Right hindlimb (tissue), 1 donor: ENCODE results near the gene SERTAD2.

Experiments used
- DNase-seq: peaks from one replicate; pipeline ENCODE4 v3.0.0-alpha.2; 2018

The SERTAD2 gene

DNA sequence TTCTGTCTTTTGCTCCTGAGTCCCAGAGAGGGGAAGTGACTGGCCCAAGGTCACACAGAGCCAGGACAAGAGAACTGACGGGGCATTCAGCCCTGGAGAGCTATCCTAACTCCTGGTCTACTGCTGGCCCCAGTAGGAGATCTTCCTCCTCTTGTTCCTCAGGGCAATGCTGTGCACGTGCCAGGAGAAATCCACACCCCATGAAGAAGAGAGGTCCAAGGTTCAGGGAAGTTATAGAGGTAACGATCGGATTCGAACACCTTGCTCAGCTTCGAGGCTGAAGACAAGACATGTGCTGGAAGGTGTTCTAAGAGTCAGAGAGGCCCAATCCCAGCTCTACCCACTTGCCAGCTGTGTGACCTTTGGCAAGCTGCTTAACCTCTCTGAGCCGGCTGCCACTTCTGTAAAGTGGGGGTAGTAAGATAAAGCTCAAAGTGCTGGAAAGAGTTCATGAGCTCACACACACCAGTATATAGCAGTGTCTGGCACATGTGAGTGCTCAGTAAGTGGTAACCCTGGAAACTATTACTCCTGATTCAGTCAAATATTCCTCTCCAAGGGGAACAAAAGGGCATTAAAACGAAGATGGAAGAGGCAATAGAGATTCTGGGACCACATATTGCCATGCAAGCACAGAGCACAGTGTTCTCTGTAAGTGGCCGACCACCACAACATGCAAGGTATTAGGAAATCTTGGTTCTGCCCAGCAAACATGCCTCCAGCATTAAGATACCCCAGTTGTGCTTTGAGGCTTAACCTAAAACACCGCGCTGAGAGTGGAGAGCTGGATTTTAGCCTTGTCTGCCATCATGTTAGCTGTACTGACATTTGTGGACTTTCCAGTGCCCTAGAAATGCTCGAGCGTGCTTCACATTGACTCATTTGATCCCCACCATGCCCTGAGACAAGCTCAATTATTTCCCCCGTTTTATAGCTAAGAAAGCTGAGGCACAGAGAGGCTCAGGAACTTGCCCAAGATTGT is 25.6 kb downstream of the SERTAD2 start:
- DNase-seq = no peak

DNA sequence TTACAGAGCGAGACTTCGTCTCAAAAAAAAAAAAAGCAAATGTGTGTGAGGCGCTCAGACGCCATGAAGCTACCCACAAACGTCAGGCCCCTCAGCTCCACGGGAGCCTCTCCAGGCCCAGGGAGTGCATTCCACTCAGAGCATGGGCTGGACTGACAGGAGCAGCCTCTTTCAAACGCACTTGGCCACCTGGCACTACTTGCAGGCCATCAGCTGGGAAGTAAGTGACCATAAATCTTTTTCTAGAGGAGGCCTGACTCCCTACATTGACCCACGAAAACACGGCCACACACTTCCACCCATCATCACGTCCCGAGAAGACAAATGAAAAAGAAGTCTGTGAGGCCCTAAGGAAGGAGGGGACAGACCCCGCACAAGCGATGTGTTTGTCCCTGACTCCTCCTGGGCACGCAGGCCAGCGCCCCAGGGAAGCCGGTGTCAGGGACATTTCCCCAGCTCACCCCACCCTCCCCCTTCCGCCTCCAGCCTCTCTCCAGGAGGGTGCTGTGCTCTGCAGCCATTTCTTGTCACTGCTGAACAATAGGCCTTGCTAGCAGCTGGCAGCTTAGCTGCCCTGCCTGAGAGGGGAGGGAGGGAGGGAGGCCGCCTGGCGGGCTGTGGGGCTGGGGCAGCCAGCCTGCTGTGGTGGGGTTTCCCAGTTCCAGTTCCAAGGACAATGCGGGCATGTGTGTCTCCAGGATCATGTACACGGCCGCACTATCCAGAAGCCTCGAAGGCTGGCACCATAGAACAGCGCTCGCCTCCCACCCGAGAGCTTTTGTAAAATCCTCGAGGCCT is 26.6 kb downstream of the SERTAD2 start:
- DNase-seq = peak; percentile 60

DNA sequence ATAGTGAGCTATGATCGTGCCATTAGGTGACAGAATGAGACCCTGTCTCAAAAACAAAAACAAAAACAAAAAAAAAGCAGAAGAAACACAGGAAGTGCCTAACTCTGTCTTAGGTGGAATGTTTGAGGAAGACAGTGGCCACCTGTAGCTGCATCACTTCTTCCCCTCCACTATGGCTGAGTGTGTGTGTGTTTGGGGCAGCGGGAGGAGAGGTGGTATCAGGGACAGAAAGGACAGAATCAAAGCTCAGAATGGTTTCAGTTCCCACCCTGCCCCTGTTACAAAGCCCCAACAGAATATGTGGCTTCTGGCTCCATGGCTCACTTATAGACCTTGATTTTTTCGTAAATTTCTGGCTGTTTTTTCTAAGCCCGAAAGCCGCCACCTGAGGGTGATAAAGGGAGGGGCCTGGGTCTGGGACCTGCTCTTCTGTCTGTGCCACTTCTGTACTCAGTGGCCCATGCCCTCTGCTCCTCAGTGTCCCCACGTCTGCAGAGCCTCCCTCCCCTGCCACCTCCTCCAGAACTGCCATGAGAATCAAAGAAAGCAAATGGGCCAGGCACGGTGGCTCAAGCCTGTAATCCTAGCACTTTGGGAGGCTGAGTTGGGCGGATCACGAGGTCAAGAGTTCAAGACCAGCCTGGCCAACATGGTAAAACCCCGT is 27.4 kb downstream of the SERTAD2 start:
- DNase-seq = no peak

DNA sequence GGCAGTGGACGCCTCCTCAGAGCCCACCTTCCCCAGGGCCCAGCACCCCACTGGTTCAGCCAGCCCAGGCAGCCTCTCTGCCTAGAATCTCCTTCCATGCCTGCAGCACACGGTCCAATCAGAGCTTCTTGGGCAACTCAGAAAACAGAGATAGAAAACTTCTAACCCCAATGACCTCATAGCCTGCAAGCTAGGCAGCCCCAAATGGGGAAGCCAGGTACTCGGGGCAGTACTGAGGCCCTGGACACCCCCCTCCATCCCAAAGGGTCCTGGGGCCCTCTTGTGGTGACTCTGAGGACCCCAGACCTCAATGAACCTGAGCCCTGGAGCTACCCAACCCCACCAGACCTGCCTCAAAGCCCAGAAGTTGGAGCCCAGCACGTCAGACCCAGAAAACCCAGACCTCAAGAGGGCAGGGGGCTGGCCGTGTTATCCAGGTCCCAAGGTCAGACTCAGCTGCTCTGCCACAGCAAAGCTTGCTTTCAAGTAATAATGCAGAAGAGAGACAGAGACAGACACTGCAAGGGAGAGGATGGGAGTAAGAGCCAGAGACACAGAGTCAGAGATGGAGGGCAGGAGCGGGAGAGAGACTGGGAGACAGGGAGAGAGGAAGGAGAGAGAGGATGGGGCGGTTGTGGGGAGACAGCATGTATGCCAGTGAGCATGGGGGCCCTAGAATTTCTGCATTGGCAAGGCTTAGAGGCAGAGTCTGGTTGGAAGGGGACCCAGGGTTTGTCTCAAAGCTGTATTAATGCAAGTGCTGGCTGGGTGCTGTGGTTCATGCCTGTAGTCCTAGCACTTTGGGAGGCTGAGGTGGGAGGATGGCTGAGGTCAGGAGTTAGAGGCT is 28.2 kb downstream of the SERTAD2 start:
- DNase-seq = no peak

DNA sequence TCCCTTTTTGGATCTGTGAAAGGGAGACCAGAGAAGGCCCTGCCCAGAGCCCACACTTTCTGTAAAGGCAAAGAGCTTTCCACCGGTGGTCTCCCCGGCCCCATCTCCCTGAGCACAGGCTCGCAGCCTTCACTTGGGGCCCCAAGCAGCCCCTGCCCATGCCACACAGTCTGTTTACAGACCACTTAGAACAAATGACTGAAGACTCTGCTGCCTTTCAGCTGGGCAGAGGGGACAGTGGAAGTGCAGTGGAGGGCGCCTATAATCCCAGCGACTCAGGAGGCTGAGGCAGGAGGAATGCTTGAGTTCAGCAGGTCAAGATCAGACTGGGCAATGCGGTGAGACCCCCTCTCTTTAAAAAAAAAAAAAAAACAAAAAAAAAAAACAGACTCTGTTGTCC is 28.9 kb downstream of the SERTAD2 start:
- no peak for DNase-seq

DNA sequence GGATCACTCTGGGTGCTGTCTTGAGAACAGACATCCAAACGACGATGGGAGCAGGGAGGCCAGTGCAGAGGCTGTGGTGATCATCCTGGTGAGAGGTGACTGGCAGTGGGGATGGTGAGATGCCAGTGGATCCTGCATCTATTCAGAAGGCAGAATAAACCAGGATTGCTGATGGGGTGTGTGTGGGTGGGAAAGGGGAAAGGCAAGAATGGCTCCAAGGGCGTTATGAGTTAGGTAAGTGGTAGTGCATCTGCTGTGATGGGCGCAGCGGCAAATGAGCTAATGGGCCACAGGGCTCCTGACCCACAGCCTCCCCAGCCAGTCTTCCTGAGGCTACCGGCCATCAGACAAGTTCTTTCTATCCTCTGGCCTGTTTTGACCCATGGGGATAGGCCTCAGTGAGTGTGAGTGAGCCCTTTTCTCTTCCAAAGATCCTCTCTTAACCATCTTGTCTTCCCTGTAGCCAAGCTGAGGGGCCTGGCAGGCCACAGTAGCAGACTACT is 29.6 kb downstream of the SERTAD2 start:
- no peak for DNase-seq

DNA sequence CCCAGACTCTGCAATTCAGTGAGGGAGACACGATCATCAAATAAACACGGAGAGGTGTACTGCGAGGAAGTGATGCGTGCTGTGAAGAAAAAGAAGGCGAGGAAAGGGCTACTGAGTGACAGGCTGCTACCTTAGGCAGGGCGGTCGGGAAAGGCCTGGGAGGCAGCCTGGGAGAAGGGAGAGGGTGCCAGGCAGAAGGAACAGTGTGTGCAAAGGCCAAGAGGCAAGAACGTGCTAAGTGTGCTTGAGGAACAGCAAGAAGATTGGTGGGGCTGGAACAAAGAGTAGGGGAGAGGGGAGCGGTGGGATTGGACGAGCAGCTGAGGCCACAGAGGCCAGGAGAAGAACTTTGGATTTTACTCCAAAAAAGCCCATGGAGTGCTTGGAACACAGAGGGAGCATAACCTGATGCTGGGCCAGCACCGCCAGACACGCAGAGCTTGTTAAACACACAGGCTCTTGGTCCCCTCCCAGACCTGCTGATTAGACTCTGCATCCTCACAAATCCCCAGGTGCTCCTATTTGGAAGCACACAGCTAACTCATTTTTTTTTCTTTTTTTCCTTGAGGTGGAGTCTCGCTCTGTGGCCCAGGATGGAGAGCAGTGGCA is 30.4 kb downstream of the SERTAD2 start:
- DNase-seq = peak; percentile 18

DNA sequence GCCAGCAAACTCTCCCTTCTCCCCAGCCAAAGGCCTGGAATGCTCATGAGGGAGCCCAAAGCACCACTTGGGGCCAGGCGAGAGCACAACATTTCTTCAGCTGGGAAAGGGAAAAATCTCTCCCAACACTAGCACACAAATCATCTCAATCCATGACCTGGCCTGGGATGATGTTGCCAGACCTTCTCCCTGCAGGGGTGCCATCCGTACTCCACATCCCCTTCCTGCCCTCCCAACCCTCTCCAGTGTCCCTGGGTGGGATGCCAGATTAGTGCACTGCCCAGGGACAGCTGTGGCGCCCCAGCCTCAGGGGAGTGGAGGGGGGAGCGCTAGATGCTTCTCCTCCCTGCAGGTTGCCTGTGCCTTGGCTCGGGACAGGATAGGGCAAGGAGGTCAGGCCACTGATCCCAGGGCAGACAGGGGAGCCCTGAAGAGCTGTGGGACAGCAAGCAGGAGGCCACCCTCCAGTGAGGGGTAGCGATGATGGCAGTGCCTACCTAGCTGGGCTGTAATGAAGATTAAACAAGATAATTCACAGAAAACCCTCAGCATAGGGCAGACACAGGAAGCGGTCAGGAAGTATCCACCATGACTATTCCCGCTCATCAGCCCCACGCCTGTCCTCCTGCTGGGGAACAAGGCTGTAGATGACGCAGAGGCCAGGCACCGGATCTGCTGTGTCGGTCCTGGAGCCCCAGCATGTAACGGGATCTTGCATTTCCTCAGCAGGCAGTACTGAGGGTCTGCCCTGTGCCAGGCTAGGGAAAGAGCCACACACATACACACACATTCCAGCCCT is 31.1 kb downstream of the SERTAD2 start:
- DNase-seq = peak; percentile 41

DNA sequence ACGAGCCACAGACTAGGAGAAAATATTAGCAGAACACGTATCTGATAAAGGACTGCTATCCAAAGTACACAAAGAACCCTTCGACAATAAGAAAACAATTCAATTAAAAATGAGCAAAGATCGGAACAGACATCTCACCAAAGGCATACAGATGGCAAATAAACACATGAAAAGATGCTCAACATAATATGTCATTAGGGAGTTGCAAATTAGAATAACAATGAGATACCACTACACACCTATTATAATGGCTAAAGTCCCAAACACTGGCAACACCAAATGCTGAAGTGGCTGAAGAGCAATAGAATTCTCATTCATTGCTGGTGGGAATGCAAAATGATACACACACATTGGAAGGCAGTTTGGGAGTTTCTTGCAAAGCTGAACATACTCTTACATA is 33.1 kb downstream of the SERTAD2 start:
- no peak for DNase-seq

DNA sequence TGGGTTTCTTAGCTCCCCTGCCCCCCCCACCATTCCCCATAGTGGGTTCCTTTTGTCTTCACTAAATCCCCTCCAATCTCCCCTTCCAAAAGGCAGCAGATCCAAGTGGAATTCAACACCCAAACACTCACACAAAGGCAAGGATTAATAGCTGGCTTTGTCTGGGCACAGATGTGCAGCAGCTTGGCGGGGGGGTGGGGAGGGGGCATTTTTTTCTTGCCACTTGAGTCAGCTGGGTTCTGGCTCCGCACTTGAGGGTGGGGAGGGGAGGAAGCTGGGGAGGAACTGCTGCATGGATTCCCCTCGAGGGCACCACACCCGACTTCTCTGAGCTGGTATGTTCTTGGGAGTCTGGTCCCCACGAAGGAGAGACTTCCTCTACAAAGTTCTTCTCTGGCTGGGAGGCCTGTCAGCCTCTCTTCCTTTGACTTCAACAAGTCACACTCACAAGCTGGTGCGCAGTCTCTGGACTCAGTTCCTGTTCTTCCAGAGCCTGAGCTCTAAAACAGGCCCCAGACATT is 36.0 kb downstream of the SERTAD2 start:
- DNase-seq = no peak

DNA sequence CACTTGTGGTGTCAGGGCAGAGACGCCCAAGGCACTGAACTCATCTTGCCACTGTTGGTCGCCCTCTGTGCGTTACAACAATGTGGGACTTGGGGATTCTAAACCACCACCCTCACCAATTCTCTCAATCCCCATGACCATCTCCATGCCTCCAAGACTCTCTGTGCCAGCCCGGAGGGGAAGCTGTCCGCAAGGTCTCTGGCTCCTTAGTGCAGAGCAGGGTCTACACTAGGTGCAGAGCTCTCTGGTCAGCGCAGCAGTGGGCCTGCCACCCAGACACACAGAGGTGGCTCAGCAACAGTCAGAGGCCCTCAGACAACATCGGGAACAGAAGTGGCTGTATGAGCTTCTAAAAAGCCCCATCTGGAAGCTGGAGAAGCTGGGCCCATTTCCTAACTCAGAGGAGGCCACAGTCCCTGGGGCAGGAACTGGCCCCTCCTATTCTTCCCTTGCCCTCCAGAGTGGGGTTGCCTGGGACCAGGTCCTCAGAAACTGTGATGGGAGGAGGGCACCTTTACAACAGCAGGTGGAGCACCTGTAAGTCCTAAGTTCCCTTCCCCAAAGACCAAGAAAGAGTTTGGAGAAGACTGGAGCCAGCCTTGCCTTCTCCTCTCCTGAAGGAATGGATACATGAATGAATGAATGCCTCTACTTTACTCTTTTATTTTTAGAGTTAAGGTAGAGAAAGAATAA is 37.7 kb downstream of the SERTAD2 start:
- DNase-seq = peak; percentile 3

DNA sequence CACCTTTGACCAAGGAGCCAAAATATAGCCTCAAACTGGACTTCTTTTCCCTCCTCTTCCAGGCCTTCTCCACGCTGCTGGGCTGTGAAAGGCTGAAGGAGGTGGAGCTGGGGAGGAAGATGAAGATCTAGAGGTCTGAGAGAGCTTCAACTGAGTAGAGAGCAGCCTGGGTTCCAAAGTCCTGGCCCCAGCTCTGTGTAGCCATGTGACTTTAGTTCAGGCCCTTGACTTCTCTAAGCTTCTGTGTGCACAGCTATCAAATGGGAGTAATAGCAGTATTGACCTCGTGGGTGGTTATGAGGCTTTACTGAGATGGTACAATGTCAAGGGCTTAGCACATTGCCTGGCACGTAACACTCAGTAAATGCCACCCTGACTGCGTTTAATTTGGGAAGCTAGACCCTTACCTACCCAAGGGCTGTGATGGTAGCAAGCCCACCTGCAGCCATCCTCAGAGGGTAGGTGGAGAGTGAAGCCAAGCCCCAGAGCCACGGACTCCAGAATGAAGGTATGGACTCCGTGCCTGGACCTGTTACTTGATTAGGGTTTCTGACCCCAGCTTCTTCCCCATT is 38.4 kb downstream of the SERTAD2 start:
- peak; percentile 6 for DNase-seq

DNA sequence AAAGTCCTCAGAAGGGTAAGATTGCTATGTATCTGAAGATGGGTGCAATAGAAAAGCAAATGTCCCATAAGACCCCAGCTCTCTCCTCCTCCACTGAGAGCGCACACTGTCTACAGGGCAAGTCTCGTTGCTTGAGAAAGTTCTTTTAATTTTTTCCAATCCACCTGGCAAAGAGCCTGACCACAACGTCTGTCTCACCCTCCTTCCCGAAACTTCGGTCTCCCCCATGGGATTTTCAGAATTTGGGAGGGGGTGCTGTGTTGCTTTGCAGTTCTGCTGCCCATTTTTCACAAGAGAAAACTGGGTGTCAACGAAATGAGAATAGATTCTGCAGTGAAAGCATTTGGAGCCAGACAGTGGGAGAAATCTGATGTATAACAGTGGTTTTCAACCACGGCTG is 40.4 kb downstream of the SERTAD2 start:
- peak; percentile 11 for DNase-seq

DNA sequence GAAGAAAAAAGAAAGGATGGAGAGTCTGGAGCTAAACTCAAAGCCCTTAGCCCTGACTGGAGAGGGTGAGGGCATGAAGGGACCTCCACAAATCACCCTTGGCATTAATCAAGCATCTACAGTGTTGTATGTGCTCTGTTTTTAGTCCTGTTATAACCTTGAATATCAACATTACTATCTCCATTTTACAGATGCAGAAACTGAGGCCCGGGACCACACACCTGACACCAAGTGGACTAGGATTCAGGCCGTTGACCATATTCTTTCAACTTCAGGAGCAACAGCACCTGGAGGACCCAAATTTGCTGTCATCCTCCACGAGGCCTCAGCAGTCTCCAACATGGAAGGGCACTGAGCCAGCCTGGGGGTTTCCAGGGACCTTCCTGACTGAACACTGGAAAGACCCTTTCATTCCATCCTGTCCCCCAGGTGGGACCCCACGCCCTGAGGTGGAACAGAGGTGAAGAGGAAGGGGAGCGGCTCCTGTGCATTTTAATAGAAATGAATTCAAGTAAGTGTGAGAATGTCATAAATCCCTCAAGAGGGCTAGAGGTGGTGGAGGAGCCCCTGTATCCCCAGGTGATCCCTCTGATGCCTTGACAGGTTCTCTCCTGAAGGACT is 41.0 kb downstream of the SERTAD2 start:
- peak; percentile 14 for DNase-seq

DNA sequence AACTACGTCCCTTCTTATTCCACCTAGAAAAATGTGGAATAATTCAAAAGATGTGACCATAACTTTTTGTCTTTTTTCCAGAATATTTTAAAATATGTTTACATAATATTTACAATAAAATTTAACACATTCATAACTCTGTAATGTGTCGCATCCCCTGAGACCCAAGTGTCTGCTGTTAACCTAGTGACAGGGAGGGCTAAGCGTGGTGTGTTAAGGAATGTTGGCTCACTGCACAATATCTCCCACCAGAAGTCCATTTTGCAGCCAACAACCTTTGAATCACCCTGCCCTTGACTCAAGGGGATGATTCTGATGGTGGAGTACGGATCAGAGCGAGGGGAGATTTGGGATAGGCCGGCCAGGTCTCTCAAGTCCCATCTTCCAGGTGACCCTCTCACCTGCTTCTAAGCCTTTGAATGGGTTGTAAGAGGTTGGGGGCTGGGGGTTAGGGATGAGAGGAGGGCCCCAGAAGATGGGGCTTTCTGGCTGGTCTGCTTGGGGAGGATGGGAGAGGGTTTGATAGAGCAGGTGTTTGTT is 43.3 kb downstream of the SERTAD2 start:
- no peak for DNase-seq

DNA sequence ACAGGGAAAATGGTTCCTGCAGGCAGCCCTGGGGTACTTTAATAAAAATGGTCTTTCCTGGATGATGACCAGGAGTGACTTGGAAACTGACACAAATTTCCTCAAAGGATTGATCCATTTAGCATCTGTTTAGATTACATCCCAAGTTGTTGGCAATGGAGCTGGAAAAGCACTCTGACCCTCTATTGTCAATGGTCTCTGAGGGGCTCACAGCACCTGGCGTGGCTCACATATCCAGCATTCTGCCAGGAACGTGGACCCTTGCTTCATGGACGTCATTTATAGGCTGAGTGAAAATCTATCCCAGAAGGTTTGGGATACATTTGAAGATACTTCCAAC is 43.8 kb downstream of the SERTAD2 start:
- peak; percentile 63 for DNase-seq

DNA sequence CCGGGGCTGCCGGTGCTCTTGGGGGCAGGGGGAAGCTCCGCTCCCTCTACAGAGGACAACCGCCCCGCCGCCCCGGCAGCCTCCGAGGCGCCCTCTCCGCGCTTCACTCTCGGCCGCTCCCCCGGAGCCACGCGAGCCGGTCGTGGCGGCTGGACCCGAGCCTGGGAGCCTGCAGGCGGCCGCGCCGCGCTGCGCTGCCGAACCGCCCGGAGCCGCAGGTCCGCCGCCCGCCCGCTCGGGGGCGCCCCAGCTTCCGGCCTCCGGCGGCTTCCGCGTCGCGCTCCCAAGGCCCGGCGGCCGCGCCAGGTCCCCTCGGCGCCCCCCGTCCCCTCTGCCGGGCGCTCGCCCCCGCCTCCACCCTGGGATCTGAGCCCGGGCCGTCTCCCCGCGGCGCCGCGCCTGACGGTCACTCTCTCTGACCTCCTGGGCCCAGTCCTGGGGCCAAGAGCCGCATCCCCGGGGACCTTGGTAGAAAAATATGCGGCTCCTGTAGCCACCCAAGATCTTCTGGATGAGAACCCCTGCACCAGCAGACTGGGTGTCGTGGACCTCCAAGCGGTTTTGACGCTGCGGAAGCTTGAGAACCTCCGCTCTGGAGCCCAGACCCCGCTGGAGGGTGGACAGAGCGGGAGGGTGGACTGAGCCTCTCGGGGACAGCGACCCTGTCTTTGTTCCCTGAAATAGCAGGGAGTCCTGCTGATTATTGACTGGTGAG is 44.3 kb downstream of the SERTAD2 start:
- DNase-seq = peak; percentile 54

DNA sequence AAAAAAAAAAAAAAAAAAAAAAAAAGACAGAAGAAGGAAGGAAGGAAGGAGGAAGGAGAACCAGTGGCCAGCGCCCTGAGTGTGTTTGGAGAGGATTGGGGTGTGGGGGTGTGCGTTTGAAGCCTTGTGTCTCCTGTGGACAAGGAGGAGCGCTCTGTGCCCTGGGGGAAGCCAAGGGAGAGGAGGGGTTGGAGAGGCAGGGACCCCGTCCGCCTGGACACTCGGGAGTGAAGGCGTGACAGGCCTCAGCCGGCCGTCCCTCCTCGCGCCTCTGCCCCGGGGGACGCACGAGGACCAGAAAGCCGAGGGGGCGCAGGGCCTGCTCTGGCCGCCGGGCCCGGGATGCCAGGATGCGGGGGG is 44.9 kb downstream of the SERTAD2 start:
- DNase-seq = no peak
